IPS-15b (cell line): ENCODE measurements around the gene CDYL.

Experiments used
- H3K27me3 ChIP-seq: one replicate; pipeline ENCODE4 v1.6.1; 2013; ENCODE audit warnings: low read length; ENCODE audit not compliant: control insufficient read depth, insufficient read depth
- H3K36me3 ChIP-seq: one replicate; pipeline ENCODE4 v1.6.1; 2013; ENCODE audit warnings: low read length; ENCODE audit not compliant: control insufficient read depth, insufficient read depth
- H3K4me1 ChIP-seq: one replicate; pipeline ENCODE4 v1.6.1; 2013; ENCODE audit warnings: mild to moderate bottlenecking, low read length; ENCODE audit not compliant: control insufficient read depth, insufficient read depth
- H3K4me3 ChIP-seq: one replicate; pipeline ENCODE4 v1.5.1; 2013; ENCODE audit warnings: low read depth, low read length
- H3K9ac ChIP-seq: one replicate; pipeline ENCODE4 v1.6.1; 2013; ENCODE audit warnings: low read depth, mild to moderate bottlenecking, low read length
- H3K9me3 ChIP-seq: one replicate; pipeline ENCODE4 v1.6.1; 2013; ENCODE audit warnings: mild to moderate bottlenecking, low read length; ENCODE audit not compliant: control insufficient read depth, insufficient read depth

The CDYL gene

GRCh38 chr6:4794140-4794707 is 18.0 kb downstream of the CDYL start:
- H3K4me3 ChIP-seq, result peak overlapping the region; percentile 14
- H3K36me3 ChIP-seq, result no peaks in the 10 kb centered on the region
- no peak overlapping the region for H3K9ac ChIP-seq
- H3K4me1 ChIP-seq, result peaks cover 11% of the 10 kb centered on the region
- no peaks in the 10 kb centered on the region for H3K9me3 ChIP-seq
- H3K27me3 ChIP-seq, result peaks cover 7% of the 10 kb centered on the region

DNA sequence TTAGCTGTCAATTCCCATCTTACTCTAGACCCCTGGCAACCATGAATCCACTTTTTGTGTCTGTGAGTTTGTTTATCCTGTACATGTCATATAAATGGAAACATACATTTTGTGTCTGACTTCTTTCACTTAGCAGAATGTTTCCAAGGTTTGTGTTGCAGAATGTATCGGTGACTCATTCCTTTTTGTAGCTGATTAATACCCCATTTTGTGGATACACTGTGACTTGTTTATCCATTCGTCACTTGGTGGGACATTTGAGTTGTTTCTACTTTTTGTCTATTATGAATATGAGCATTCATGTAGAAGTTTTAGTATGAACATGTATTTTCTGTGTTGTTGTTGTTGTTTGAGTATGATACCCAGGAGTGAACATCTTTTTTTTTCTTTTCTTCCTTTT is 21.4 kb downstream of the CDYL start:
- peaks cover 4% of the 10 kb centered on the region for H3K4me1 ChIP-seq
- no peaks in the 10 kb centered on the region for H3K9me3 ChIP-seq
- no peak overlapping the region for H3K4me3 ChIP-seq
- no peak overlapping the region for H3K9ac ChIP-seq
- H3K27me3 ChIP-seq, result no peaks in the 10 kb centered on the region
- H3K36me3 ChIP-seq, result no peaks in the 10 kb centered on the region

DNA sequence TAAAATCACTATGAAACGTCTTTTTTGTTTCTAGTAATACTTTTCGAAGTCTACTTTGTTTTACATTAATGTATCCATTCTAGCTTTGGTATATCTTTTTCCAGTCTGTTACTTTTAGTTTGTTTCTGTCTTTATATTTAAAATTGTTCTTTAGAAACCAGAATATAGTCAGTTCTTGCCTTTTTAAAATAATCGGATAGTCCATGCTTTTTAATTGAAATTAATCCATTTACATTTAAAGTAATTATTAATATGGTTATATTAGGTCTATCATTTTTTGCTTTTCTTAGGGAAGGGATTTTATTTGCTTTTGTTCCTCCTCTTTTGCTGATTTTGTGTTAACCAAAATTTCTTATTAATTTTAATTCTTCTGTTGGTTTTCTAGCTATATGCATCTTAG is 23.7 kb downstream of the CDYL start:
- Histone ChIP-seq H3K9ac (no peak overlapping the region), H3K4me1 (no peaks in the 10 kb centered on the region), H3K36me3 (no peaks in the 10 kb centered on the region), H3K4me3 (no peak overlapping the region), H3K9me3 (no peaks in the 10 kb centered on the region), H3K27me3 (no peaks in the 10 kb centered on the region)

GRCh38 chr6:4800662-4801061 is 24.5 kb downstream of the CDYL start:
- Histone ChIP-seq H3K9ac (no peak overlapping the region), H3K36me3 (no peaks in the 10 kb centered on the region), H3K4me3 (no peak overlapping the region), H3K27me3 (no peaks in the 10 kb centered on the region), H3K4me1 (peaks cover 3% of the 10 kb centered on the region), H3K9me3 (no peaks in the 10 kb centered on the region)

DNA sequence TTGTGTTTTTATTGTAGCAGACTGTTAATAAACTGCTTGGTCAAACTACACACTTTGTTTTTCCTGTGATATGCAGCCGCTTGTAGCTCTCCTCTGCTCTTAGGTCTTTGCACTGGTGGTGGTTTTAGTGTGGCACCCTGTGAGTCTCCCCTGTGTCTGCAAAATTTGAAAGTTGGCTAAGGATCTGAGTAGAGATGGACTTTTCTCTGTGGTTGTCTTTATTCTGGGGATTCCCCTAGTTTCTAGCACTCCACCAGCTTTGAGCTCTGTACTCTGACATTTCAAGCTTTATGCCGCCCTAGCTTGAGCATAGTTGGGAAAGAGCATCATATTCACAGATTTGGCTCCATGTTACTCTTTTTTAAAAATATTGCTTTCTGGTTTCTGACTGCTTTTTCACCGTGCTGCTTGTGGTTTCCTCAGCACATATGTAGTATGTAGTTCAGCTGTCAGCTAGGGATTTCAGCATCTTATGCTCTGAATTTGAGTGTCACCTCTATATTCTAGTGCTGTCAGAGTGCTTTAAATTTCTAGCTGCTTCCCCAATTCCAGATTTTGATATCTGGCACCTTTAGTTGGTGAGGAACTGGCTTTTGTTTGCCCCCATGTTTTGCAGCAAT is 25.4 kb downstream of the CDYL start:
- H3K36me3 ChIP-seq, result no peaks in the 10 kb centered on the region
- no peak overlapping the region for H3K9ac ChIP-seq
- peaks cover 3% of the 10 kb centered on the region for H3K4me1 ChIP-seq
- no peak overlapping the region for H3K4me3 ChIP-seq
- no peaks in the 10 kb centered on the region for H3K9me3 ChIP-seq
- no peaks in the 10 kb centered on the region for H3K27me3 ChIP-seq

- no peak overlapping the region for H3K9ac ChIP-seq
- no peak overlapping the region for H3K4me3 ChIP-seq
- peaks cover 3% of the 10 kb centered on the region for H3K4me1 ChIP-seq
- H3K9me3 ChIP-seq, result no peaks in the 10 kb centered on the region
- H3K36me3 ChIP-seq, result no peaks in the 10 kb centered on the region
- no peaks in the 10 kb centered on the region for H3K27me3 ChIP-seq
Observed at GRCh38 chr6:4802312-4802935, 26.2 kb downstream of the CDYL start.

DNA sequence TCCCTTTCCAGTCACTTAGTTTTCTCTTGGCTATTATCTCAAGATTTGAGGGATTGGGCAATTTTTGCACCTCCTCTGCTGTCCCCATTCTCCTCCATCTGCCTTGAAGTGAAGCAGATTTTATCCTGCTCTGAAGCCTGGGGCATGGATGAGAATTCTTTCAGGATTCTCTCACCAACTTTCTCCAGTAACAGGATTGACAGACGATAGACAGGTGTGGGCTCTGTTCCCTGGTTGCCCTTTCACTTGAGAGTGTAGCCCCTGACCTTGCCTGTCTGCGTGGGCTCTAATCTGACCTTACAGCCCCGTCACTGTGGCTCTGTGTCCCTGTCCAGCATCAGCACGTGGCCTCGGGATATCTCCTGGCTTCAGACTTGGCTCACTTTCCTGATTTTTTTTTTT is 27.1 kb downstream of the CDYL start:
- no peak overlapping the region for H3K4me3 ChIP-seq

DNA sequence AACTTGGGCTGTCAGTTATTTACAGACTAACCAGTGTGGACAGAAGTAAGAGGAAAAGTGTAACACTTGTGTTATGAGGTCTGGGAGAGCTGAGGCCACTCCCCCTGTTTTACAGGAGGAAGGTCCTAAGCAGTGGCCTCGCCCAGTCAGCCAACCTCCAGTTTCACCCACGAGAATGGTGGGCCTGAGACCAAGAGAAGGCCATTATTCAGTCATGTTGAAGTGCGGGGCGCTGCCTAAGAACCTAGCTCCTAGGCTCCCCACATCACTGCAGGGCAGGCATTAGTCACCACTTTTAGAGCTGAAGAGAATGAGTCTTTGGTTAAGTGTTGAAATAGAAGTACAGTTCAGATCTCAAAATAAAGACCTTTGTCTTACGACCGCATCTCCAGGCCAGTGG is 27.9 kb downstream of the CDYL start:
- Histone ChIP-seq H3K9me3 (no peaks in the 10 kb centered on the region), H3K9ac (no peak overlapping the region), H3K27me3 (no peaks in the 10 kb centered on the region), H3K4me3 (no peak overlapping the region), H3K4me1 (peaks cover 3% of the 10 kb centered on the region), H3K36me3 (no peaks in the 10 kb centered on the region)

More for the DNA sequence above, 27.1 kb downstream of the CDYL start:
- H3K36me3 ChIP-seq, result no peaks in the 10 kb centered on the region
- no peaks in the 10 kb centered on the region for H3K27me3 ChIP-seq
- H3K9me3 ChIP-seq, result no peaks in the 10 kb centered on the region
- peaks cover 3% of the 10 kb centered on the region for H3K4me1 ChIP-seq
- H3K9ac ChIP-seq, result no peak overlapping the region

DNA sequence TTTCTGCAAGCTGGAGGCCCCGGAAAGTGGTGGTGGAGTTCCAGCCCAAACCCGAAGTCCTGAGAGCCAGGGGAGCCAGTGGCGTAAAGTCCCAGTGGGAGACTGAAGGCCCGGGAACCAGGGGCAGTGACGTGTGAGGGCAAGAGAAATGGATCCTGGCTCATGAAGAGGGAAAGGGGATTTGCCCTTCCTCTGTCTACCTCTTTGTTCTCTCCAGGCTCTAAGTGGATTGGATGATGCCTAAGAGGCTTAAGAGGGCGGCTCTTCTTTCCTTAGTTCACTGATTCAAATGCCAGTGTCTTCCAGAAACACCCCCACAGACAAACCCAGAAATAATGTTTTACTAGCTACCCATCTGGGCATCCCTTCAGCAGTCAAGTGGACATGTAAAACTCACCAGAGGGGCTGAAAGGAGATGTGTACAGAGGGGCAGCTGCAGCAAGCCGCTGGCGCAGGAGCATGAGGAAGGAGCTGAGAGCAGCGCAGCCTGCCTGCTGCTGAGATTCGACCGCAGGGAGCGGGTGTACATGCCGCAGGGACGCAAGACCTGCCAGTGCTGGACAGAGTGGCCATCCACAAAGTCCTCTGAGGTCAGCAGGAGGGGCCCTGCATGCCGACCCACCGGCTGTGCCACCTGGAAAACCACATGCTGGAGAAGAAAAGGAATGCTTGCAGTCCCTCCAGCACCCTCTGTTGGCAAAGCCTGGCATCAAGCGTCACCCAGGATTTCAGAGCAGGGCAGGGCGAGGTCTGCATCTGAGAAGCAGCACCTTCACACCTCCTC is 29.5 kb downstream of the CDYL start:
- no peaks in the 10 kb centered on the region for H3K27me3 ChIP-seq
- H3K4me1 ChIP-seq, result peaks cover 3% of the 10 kb centered on the region
- no peaks in the 10 kb centered on the region for H3K36me3 ChIP-seq
- H3K9ac ChIP-seq, result no peak overlapping the region
- no peak overlapping the region for H3K4me3 ChIP-seq
- H3K9me3 ChIP-seq, result no peaks in the 10 kb centered on the region

- Histone ChIP-seq H3K9me3 (no peaks in the 10 kb centered on the region), H3K36me3 (no peaks in the 10 kb centered on the region), H3K4me1 (peaks cover 3% of the 10 kb centered on the region), H3K9ac (no peak overlapping the region), H3K4me3 (no peak overlapping the region), H3K27me3 (no peaks in the 10 kb centered on the region)
Observed at GRCh38 chr6:4806337-4806725, 30.1 kb downstream of the CDYL start.

DNA sequence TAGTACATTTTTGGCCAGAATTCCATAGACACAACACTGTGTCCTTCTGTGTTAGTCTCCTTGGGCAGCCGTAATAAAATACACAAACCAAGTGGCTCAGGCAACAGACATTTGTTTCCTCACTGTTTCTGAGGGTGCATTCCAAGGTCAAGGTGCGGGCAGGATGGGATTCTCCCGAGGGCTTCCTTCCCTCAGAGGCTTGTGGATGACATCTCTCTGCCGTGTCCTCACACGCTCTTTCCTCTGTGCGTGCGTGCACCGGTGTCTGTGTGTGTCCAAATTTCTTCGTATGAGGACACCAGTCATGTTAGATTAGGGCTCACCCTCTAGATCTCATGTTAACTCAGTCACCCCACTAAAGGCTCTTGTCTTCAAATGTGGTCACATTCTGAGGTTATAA is 30.6 kb downstream of the CDYL start:
- peaks cover 3% of the 10 kb centered on the region for H3K4me1 ChIP-seq
- H3K9ac ChIP-seq, result no peak overlapping the region
- no peaks in the 10 kb centered on the region for H3K27me3 ChIP-seq
- no peaks in the 10 kb centered on the region for H3K36me3 ChIP-seq
- H3K4me3 ChIP-seq, result no peak overlapping the region
- H3K9me3 ChIP-seq, result no peaks in the 10 kb centered on the region

- Histone ChIP-seq H3K4me1 (peaks cover 3% of the 10 kb centered on the region), H3K9ac (no peak overlapping the region), H3K9me3 (no peaks in the 10 kb centered on the region), H3K27me3 (no peaks in the 10 kb centered on the region), H3K4me3 (no peak overlapping the region), H3K36me3 (no peaks in the 10 kb centered on the region)
Observed at GRCh38 chr6:4808396-4808795, 32.2 kb downstream of the CDYL start.
